Kidney glomerular epithelial cell (primary cell): ENCODE results near the gene DLEU7.
A peak's percentile ranks its signal among the peaks of the same experiment; 100 is the strongest.

Experiments used
- DNase-seq: peaks from one replicate; lab custom pipeline; 2025; lab: John Stamatoyannopoulos, UW

DLEU7 gene

GRCh38 chr13:50842251-50842989, 1.1 kb downstream of the DLEU7 start:
- no peak for DNase-seq

GRCh38 chr13:50841786-50842185, 1.7 kb downstream of the DLEU7 start:
- DNase-seq: no peak

DNA sequence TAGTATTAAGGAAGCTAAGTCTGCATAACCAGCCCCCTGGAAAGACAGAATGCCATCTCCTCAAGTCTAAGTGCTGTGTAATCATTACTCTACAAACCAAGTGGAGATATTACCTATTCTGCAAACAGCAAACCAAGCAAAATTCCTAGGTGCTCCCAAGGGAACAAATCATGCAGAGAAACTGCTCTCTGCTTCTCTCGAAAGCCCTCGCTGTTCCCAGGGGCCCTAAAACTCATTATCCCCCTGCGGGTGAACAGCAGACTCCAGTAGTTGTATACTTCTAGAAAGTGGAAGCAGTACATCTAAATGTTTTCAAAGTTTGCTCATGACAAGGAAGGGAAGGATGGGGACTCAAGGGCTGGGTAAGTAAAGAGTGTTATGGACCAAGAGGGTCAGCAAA, 3.2 kb downstream of the DLEU7 start:
- DNase-seq: no peak

DNA sequence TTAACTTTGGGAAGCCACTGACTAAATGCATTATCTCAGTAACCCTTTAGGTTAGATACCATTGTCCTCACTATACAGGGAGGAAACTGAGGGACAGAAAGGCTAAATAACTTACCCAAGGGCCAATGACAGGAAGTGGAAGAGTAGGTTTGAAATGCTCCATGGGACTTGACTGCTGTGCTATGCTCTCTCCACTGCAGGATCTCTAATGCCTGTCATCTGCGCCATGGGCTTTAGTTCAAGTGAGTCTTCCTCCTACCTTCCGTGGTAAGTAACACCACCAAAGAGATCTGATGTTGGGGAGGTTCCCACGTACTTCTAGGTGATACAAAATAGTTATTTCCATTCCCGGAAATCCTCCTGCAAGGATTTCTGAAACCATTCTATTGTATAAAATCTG, 3.7 kb downstream of the DLEU7 start:
- DNase-seq: no peak

- no peak for DNase-seq
These were observed 4.8 kb downstream of the DLEU7 start for GRCh38 chr13:50838701-50839100.

DNA sequence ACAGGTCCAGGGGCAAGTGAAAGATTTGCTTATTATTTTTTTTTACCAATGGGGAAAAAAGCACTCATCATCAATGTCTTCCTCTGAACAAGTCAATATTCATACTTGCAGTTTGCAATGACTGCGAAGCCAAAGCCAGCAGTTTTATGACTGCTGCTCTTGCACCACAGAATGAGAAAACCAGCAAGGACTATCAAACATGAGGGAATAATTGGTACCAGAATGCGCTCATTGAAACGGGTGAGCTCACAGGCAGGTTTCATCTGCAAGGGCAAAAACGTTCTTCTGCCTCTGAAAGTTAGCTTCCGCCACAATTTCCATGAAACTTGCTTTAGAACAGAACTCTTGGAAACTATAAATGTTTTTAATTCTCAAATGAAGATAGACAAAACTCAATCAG, 5.5 kb downstream of the DLEU7 start:
- no peak for DNase-seq

GRCh38 chr13:50831512-50831911, 12.0 kb downstream of the DLEU7 start:
- DNase-seq: no peak

DNA sequence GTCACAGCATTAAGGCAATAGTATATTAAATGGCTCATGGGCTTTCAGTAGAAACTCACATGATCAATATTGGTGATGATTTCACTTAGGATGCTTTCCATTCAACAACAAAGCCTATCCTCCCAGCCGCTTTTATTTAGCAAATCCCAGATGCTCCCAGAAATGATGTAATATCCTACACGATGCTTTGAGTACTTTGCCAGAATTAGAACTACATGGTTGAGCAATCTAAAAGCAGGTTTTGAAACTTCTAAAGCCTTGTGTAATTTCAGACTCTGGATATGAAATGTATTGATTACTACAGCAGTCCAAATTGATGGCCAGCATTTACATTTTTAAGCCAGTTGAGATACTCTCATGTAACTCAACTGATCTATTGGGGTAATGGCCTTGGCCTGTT, 13.6 kb downstream of the DLEU7 start:
- DNase-seq: no peak

DNA sequence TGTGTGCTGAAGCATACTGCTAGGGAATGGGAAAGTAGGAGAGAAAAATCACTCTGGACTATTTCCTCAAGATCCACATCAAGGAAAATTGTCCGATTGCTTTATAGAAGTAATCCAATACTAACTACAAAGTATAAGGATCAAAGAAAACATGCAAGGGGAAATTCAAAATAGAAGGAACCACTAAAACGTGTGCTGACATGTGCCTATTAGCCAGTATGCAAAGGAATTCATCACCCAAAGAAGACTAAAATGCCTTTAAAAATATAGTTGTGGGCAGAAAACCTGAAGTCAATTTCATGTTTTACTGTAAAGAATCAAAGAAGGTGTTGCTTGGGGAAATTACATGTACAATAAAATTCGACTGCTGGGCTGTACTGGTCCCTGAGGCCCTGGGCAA, 14.3 kb downstream of the DLEU7 start:
- no peak for DNase-seq

DNA sequence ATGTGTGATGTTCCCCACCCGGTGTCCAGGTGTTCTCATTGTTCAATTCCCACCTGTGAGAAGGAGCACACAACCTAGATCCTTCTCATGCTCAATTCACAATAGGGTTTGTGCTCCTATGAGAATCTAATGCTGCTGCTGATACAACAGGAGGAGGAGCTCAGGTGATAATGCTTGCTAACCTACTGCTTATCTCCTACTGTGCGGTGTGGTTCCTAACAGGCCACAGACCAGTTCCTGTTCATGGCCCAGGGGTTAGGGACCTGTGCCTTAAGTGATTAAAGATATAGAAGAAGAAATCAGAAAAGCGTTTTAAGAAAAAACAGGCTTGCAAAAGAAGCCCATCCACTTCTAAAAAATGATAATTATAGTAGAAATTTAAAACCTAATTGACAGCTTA, 17.5 kb downstream of the DLEU7 start:
- DNase-seq: no peak

DNA sequence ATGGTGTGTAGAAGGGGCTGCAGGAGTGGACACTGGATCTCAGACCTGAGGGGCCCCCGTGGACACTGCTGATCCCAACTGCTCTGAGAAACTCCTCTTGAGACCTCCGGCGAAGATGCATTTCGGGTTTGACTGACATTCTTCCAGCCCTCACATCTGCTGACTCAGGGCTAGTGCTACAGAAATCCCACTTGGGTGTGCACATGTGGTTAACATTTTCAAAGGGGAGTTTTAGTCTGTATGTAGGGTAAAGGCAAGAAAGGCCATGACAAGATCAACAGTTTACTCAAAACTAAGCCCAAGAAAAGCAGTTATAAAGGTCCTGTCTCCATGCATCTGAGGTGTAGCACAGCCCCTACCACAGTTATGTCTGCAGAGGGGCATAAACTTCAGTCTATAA, 31.2 kb downstream of the DLEU7 start:
- DNase-seq: no peak

DNA sequence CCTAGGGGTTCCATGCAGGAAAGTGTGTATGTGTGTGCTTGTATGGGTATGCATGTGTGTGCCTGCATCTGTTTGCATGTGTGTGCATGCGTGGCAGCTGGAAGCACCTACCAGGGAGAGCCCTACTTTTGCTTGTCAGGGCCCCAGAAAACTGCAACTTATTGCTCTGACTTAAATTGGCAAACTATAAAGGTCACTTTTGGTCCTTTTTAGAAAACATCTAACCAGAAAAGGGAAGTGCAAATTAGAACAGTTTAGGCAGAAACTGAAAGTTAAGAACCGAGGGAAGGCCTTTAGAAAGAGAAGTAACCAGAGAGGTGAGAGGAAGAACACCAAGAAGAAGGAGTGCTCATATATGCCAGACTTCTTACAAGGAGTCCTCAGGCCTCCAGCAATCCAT, 32.5 kb downstream of the DLEU7 start:
- no peak for DNase-seq

- DNase-seq: no peak
These were observed 33.0 kb downstream of the DLEU7 start for GRCh38 chr13:50810468-50810867.

- DNase-seq: no peak
These were observed 34.1 kb downstream of the DLEU7 start for GRCh38 chr13:50809133-50810090.

GRCh38 chr13:50805805-50806204, 37.7 kb downstream of the DLEU7 start:
- no peak for DNase-seq

DNA sequence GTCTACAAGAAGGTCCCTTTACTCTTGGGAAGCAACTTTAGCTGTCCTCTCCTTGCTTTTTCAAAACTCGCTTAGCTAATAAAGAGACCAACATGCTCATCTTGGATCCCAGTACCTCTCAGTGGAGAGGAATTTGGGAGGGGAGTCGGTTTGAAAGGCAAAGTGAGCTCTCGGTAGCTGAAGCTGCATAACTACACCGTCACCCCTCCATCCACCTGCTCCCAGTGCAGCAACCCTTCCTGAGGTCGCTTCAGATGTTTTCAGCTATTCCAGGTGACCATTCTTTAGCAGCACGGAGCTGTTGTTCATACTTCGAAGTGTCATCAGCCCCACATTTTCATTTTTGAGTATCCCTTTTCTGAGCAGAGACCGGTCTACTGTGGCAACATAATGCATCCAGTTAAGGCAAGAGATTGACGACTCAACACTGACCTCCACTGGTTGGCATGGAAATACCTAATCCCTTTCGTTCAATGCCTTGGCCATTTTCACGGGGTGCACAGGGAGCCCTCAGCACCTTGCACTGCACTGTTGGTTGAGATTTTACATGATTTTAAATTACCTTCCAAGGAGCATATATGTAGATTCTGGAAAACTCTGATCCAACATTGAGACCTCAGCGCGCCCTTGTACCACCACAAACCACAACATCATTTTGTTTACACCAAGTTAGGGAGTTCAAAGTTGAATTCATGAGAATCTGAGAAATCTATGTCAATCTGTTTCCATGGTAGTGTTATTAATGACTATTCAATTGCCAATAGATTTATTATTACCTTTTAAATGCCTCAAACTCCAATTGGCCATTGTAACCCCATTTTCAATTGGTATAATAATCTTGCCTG, 42.2 kb downstream of the DLEU7 start:
- DNase-seq: peak; percentile 49

- DNase-seq: peak; percentile 4
These were observed 43.3 kb downstream of the DLEU7 start for GRCh38 chr13:50800091-50800739.

DNA sequence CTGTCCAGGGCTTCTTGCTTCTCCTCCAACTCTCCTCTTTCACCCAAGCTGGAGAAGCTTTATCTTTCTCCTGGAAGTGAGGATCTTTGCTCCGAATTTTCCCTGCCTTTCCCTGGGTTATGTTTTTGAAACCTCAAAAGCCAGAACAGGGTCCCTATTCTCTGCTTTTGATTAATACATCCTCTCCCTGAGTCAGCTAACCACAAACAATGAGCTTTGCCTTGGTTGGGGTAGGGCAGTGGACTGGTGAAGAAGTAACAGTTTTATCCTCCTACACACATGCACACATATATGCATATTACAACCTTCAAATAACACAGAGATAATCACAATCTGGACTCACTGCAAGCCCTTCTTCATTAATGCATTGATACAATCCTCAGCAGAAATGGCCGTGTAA, 44.6 kb downstream of the DLEU7 start:
- peak; percentile 25 for DNase-seq

- DNase-seq: no peak
These were observed 46.4 kb downstream of the DLEU7 start for GRCh38 chr13:50797091-50797490.

DNA sequence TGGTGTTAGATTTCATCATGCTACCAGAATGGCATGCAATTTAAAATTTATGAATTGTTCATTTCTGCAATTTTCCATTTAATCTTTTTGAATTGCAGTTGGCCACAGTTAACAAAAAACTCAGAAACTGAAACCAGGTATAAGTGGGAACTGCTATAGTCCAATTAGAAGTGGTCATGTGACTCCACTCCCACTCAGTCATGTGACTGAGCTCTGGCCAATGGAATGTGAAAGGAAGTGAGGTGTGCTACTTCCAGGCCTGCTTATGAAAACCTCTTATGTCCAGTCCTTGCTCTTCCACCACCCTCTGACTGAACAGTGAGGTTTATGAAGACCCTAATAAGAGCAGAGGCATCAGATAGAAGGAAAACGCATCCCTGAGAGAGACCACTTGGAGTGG, 47.0 kb downstream of the DLEU7 start:
- DNase-seq: no peak

DNA sequence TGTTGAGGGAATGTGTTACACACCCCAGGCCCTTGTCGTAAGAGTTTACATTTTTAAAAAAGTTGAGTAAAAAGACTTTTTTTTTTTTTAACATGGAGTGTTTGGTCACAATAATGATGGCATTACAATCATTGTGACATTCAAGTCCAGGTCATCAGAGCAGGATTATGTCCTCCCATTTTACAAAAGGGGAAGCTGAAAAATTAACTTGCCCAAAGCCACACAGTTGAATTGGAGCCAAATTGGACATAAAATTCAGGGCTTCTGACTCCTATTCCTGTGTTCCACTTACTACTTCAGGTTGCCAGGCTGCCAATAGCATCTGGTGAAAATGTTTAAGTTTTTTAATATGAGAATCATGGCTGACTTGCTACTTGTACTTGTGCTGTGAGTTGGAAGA, 49.3 kb downstream of the DLEU7 start:
- DNase-seq: no peak

DNA sequence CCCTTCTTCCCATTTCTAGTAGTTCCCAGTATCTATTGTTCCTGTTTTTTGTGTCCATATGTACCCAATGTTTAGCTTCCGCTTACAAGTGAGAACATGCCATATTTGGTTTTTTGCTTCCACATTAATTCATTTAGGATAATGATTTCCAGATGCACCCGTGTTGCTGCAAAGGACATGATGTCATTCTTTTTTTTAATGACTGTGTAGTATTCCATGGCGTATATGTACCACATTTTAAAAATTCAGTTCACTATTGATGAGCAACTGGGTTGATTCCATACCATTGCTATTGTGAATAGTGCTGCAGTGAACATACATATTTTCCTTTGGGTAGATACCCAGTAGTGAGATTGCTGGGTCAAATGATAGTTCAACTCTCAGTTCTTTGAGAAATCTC, 50.5 kb downstream of the DLEU7 start:
- DNase-seq: no peak
